Right forelimb (tissue), 1 donor: ENCODE results near the gene MBD3L3.
"Not testable (repeated sequence)": the region's sequence is repeated elsewhere in the genome, so short reads cannot be mapped to it uniquely, and the experiment has no call there.

ENCODE experiments used
- DNase-seq: peaks from one replicate; pipeline ENCODE4 v3.0.0-alpha.2; 2018

MBD3L3 gene

GRCh38 chr19:7058576-7058975 is at the start of gene MBD3L3:
TSS of gene MBD3L3 (minus strand) at chr19:7058676. CDS start at chr19:7058605, 71 bp downstream.
- DNase-seq: not testable (repeated sequence)

GRCh38 chr19:7106711-7107657 is 48.5 kb upstream of the MBD3L3 start:
- DNase-seq: no peak

- DNase-seq: no peak
Observed at GRCh38 chr19:7104747-7105447, 46.4 kb upstream of the MBD3L3 start.

GRCh38 chr19:7101498-7102253 is 43.2 kb upstream of the MBD3L3 start:
- DNase-seq: no peak

- DNase-seq: no peak
Observed at GRCh38 chr19:7099597-7099921, 41.1 kb upstream of the MBD3L3 start.

GRCh38 chr19:7098701-7099596 is 40.5 kb upstream of the MBD3L3 start:
- peak; percentile 96 for DNase-seq

GRCh38 chr19:7098096-7098495 is 39.6 kb upstream of the MBD3L3 start:
- DNase-seq: no peak

- DNase-seq: no peak
Observed at GRCh38 chr19:7088999-7089398, 30.5 kb upstream of the MBD3L3 start.

GRCh38 chr19:7083076-7083956 is 24.8 kb upstream of the MBD3L3 start:
- no peak for DNase-seq

- DNase-seq: no peak
Observed at GRCh38 chr19:7078008-7078407, 19.5 kb upstream of the MBD3L3 start.

- DNase-seq: no peak
Observed at GRCh38 chr19:7076151-7076550, 17.7 kb upstream of the MBD3L3 start.

- no peak for DNase-seq
Observed at GRCh38 chr19:7074705-7075282, 16.3 kb upstream of the MBD3L3 start.

- DNase-seq: no peak
Observed at GRCh38 chr19:7072541-7072940, 14.1 kb upstream of the MBD3L3 start.

- DNase-seq: no peak
Observed at GRCh38 chr19:7069904-7070226, 11.4 kb upstream of the MBD3L3 start.

- peak; percentile 99 for DNase-seq
Observed at GRCh38 chr19:7069042-7069903, 10.8 kb upstream of the MBD3L3 start, which contains the start of gene ZNF557. TSS of gene ZNF557 (plus strand) at chr19:7069703. CDS start at chr19:7075075, 5,372 bp downstream.

GRCh38 chr19:7068599-7068998 is 10.1 kb upstream of the MBD3L3 start:
- no peak for DNase-seq

GRCh38 chr19:7067716-7068115 is 9.2 kb upstream of the MBD3L3 start:
- no peak for DNase-seq

GRCh38 chr19:7067122-7067521 is 8.6 kb upstream of the MBD3L3 start:
- not testable (repeated sequence) for DNase-seq

- DNase-seq: no peak
Observed at GRCh38 chr19:7063764-7064418, 5.4 kb upstream of the MBD3L3 start.
